Measurements from ENCODE around the gene DLG4.
A peak's percentile ranks its signal among the peaks of the same experiment; 100 is the strongest.
"Not testable (repeated sequence)": the region's sequence is repeated elsewhere in the genome, so short reads cannot be mapped to it uniquely, and the experiment has no call there.

DLG4 gene

DNA sequence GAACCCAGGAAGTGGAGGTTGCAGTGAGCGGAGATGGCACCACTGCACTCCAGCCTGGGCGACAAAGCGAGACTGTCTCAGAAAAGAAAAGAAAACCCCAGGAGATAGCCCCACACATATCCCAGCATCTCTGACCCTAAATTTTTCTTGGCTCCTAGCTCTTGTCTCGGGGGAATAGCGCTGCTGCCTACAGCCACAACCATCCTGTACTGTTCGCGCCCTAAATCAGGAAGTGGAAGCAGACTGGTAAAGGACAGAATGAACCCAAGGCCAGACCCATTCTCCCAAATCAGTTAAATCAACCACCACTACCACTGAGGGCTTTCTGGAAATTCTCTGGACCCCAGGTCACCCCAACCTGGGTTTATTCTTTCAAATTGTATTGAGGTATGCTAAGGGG is 30.2 kb upstream of the DLG4 start:
- Histone ChIP-seq H3K36me3 (ENCODE audit: control insufficient read depth in 5 of 5, insufficient read depth in 5 of 5, low read length in 5 of 5) (peaks cover 9 to 27% (median 22%) of the 10 kb centered on the region in 5 donors), H3K27ac (ENCODE audit: low read depth, low read length) (peak overlapping the region; percentile 100), H3K4me3 (ENCODE audit: low read depth in 1 of 5, low read length in 5 of 5) (peak overlapping the region; percentile 78 to 95 (median 86)), H3K9ac (ENCODE audit: low read length in 5 of 5) (peak overlapping the region; percentile 87 to 94 (median 90)), H3K4me1 (ENCODE audit: control insufficient read depth in 5 of 5, insufficient read depth in 5 of 5, low read length in 5 of 5) (peaks cover 13 to 39% (median 37%) of the 10 kb centered on the region in 5 donors), H3K27me3 (ENCODE audit: control insufficient read depth in 5 of 5, insufficient read depth in 4 of 5, low read length in 5 of 5) (no peaks in the 10 kb centered on the region), H3K9me3 (ENCODE audit: control insufficient read depth in 5 of 5, low read length in 5 of 5) (no peaks in the 10 kb centered on the region)

DNA sequence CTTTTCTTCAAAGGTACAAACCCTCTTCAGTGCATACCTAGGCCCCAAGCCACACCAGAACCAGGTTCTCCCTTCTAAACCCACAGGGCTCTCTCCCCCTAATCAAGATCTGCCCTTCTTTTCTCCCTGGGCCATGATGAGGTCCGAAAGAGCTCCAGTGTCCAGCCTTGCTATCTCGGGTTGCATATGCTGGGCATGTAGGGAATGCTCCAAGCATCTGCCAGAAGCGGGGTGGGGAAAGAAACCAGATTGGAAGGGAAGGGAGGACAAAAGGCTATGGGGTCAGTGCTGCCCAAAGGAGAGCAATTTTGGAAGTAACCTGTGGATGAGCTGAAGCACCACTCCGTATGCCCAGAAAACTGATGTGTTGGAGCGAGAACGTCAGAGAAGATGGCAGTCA is 29.6 kb upstream of the DLG4 start:
- Histone ChIP-seq H3K9ac (ENCODE audit: low read length in 5 of 5) (peak overlapping the region in 3 of 5 donors; percentile 19 to 37 (median 26)), H3K9me3 (ENCODE audit: control insufficient read depth in 5 of 5, low read length in 5 of 5) (no peaks in the 10 kb centered on the region), H3K27me3 (ENCODE audit: control insufficient read depth in 5 of 5, insufficient read depth in 4 of 5, low read length in 5 of 5) (no peaks in the 10 kb centered on the region), H3K4me3 (ENCODE audit: low read depth in 1 of 5, low read length in 5 of 5) (no peak overlapping the region), H3K27ac (ENCODE audit: low read depth, low read length) (peak overlapping the region; percentile 100), H3K36me3 (ENCODE audit: control insufficient read depth in 5 of 5, insufficient read depth in 5 of 5, low read length in 5 of 5) (peaks cover 6 to 27% (median 21%) of the 10 kb centered on the region in 5 donors), H3K4me1 (ENCODE audit: control insufficient read depth in 5 of 5, insufficient read depth in 5 of 5, low read length in 5 of 5) (peaks cover 13 to 39% (median 37%) of the 10 kb centered on the region in 5 donors)

DNA sequence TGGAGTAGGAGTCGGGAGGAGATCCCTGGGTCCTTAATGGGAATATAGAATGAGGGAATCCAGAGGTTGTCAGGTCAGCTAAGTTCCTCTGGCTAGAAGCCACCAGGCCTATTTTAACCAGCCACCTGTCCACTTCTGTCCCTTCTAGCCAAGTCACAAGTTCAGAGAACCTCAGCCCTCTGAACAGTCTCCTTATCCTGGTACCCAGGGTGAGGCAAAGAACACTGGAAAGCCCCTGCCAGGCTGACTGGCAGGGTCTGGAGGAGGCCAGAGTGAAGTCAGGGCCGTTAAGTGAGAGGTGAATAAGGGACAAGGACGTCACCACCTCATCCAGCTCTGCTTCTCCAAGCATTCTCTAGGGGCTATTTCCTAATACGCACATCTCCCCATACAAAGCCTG is 29.2 kb upstream of the DLG4 start:
- H3K27me3 ChIP-seq (ENCODE audit: control insufficient read depth in 5 of 5, insufficient read depth in 4 of 5, low read length in 5 of 5) = no peaks in the 10 kb centered on the region
- H3K36me3 ChIP-seq (ENCODE audit: control insufficient read depth in 5 of 5, insufficient read depth in 5 of 5, low read length in 5 of 5) = peaks cover 3 to 28% (median 24%) of the 10 kb centered on the region in 5 donors
- no peaks in the 10 kb centered on the region for H3K9me3 ChIP-seq (ENCODE audit: control insufficient read depth in 5 of 5, low read length in 5 of 5)
- no peak overlapping the region for H3K4me3 ChIP-seq (ENCODE audit: low read depth in 1 of 5, low read length in 5 of 5)
- peaks cover 13 to 39% (median 37%) of the 10 kb centered on the region in 5 donors for H3K4me1 ChIP-seq (ENCODE audit: control insufficient read depth in 5 of 5, insufficient read depth in 5 of 5, low read length in 5 of 5)
- peak overlapping the region; percentile 100 for H3K27ac ChIP-seq (ENCODE audit: low read depth, low read length)
- H3K9ac ChIP-seq (ENCODE audit: low read length in 5 of 5) = peak overlapping the region in 2 of 5 donors; percentile 26 to 41

DNA sequence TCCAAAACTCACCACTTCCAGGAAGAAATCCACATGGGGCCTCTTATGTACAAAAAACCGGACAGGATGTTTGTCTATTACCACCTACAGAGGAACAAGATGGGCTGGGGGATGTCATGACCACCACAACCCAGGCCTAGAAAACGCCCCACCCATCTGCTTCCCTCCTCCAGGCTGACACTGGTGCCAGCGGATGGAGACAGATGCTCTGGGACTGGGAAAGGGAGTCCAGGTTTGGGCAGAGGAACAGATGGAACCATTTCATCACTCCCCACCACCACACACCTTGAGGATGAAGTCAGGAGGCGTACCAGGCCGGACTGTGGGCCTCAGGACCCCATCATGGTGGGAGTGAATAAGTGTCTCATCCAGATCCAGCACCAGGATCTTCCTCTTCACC is 27.1 kb upstream of the DLG4 start:
- Histone ChIP-seq H3K4me3 (ENCODE audit: low read depth in 1 of 5, low read length in 5 of 5) (no peak overlapping the region), H3K9me3 (ENCODE audit: control insufficient read depth in 5 of 5, low read length in 5 of 5) (no peaks in the 10 kb centered on the region), H3K9ac (ENCODE audit: low read length in 5 of 5) (no peak overlapping the region), H3K27me3 (ENCODE audit: control insufficient read depth in 5 of 5, insufficient read depth in 4 of 5, low read length in 5 of 5) (no peaks in the 10 kb centered on the region), H3K36me3 (ENCODE audit: control insufficient read depth in 5 of 5, insufficient read depth in 5 of 5, low read length in 5 of 5) (peaks cover 3 to 30% (median 24%) of the 10 kb centered on the region in 5 donors), H3K27ac (ENCODE audit: low read depth, low read length) (no peak overlapping the region), H3K4me1 (ENCODE audit: control insufficient read depth in 5 of 5, insufficient read depth in 5 of 5, low read length in 5 of 5) (peaks cover 11 to 39% (median 36%) of the 10 kb centered on the region in 5 donors)

DNA sequence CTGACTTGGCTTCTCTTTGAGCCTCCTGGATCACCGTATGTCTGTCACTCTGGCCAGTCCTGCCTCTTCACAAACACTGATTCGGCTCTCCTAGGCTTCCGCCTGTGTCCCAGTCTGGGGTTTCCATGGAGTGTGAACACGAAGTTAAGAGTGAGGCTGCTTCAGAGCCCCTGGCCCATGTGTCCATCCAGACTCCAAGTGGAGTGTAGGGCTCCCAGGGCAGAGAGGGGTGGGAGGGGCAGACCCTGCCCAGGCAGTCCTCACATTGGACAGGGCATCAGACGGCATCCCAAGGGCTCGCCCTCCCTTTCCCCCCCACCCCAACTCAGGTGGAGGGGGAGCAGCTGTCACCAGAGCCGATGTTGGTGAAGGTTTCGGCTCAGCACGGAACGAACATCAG is 24.2 kb upstream of the DLG4 start:
- Histone ChIP-seq H3K4me1 (ENCODE audit: control insufficient read depth in 5 of 5, insufficient read depth in 5 of 5, low read length in 5 of 5) (peaks cover 11 to 38% (median 35%) of the 10 kb centered on the region in 5 donors), H3K27ac (ENCODE audit: low read depth, low read length) (peak overlapping the region; percentile 99), H3K9ac (ENCODE audit: low read length in 5 of 5) (peak overlapping the region in 3 of 5 donors; percentile 51 to 95 (median 81)), H3K36me3 (ENCODE audit: control insufficient read depth in 5 of 5, insufficient read depth in 5 of 5, low read length in 5 of 5) (peaks cover 3 to 42% (median 34%) of the 10 kb centered on the region in 5 donors)
- H3K4me3 ChIP-seq (ENCODE audit: low read depth in 1 of 5, low read length in 5 of 5); H3K27me3 ChIP-seq (ENCODE audit: control insufficient read depth in 5 of 5, insufficient read depth in 4 of 5, low read length in 5 of 5); H3K9me3 ChIP-seq (ENCODE audit: control insufficient read depth in 5 of 5, low read length in 5 of 5): not testable (repeated sequence)

DNA sequence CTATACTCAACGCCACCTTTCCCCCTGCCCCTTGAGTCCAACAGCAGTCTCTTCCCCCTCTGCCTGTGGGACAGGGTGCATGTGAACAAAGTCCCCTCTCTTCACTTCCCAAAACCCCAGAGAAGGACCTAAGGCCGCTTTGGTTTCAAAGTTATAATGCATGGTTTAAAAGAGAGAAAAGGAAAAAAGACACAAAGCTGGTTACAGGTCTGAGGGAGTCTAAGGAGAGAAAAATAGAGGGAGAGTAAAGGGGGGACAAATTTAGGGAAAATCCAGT is 23.8 kb upstream of the DLG4 start:
- Histone ChIP-seq H3K9me3 (ENCODE audit: control insufficient read depth in 5 of 5, low read length in 5 of 5) (no peaks in the 10 kb centered on the region), H3K9ac (ENCODE audit: low read length in 5 of 5) (peak overlapping the region; percentile 81 to 96 (median 94)), H3K27me3 (ENCODE audit: control insufficient read depth in 5 of 5, insufficient read depth in 4 of 5, low read length in 5 of 5) (no peaks in the 10 kb centered on the region), H3K27ac (ENCODE audit: low read depth, low read length) (peak overlapping the region; percentile 99), H3K4me1 (ENCODE audit: control insufficient read depth in 5 of 5, insufficient read depth in 5 of 5, low read length in 5 of 5) (peaks cover 11 to 38% (median 31%) of the 10 kb centered on the region in 5 donors), H3K36me3 (ENCODE audit: control insufficient read depth in 5 of 5, insufficient read depth in 5 of 5, low read length in 5 of 5) (peaks cover 3 to 42% (median 34%) of the 10 kb centered on the region in 5 donors), H3K4me3 (ENCODE audit: low read depth in 1 of 5, low read length in 5 of 5) (peak overlapping the region; percentile 61 to 98 (median 96))

DNA sequence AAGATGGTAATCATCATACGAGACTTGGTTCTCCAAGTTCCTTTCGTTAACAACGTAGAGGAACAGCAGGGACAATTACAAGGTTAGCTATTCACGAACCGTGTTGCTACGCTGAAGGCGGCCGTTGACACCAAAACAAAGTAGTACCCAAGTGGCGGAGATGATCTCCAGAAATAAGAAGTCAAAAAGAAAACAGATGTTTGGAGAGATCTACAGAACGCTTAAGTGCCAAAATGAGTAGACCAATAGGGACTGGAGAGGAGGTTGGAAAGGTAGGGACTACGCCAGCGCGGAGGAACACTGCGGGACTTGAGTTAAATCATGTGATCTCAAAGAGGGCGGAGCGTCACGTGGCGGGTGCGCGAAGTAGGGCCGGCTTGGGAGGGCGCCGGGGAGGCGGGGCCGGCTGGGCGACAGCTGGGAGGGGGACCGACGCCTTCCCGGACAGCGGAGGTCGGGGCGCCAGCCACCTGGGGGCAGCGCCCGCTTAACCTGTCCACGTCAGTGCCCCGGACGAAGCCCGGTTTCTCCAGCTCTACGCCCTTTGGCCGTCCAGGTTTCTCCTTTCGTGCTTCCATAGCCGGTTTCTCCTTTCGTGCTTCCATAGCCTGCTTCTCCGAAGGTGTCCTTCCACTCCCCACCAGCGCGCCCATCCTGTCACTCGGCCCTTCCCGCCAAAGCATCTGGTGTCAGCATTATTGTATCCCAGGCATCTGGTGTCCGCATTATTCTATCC is 23.2 kb upstream of the DLG4 start:
- Histone ChIP-seq H3K9me3 (ENCODE audit: control insufficient read depth in 5 of 5, low read length in 5 of 5) (no peaks in the 10 kb centered on the region), H3K4me1 (ENCODE audit: control insufficient read depth in 5 of 5, insufficient read depth in 5 of 5, low read length in 5 of 5) (peaks cover 11 to 38% (median 31%) of the 10 kb centered on the region in 5 donors), H3K27ac (ENCODE audit: low read depth, low read length) (peak overlapping the region; percentile 99), H3K27me3 (ENCODE audit: control insufficient read depth in 5 of 5, insufficient read depth in 4 of 5, low read length in 5 of 5) (no peaks in the 10 kb centered on the region), H3K9ac (ENCODE audit: low read length in 5 of 5) (peak overlapping the region; percentile 91 to 97 (median 95)), H3K4me3 (ENCODE audit: low read depth in 1 of 5, low read length in 5 of 5) (peak overlapping the region; percentile 61 to 98 (median 96)), H3K36me3 (ENCODE audit: control insufficient read depth in 5 of 5, insufficient read depth in 5 of 5, low read length in 5 of 5) (peaks cover 3 to 42% (median 34%) of the 10 kb centered on the region in 5 donors)

DNA sequence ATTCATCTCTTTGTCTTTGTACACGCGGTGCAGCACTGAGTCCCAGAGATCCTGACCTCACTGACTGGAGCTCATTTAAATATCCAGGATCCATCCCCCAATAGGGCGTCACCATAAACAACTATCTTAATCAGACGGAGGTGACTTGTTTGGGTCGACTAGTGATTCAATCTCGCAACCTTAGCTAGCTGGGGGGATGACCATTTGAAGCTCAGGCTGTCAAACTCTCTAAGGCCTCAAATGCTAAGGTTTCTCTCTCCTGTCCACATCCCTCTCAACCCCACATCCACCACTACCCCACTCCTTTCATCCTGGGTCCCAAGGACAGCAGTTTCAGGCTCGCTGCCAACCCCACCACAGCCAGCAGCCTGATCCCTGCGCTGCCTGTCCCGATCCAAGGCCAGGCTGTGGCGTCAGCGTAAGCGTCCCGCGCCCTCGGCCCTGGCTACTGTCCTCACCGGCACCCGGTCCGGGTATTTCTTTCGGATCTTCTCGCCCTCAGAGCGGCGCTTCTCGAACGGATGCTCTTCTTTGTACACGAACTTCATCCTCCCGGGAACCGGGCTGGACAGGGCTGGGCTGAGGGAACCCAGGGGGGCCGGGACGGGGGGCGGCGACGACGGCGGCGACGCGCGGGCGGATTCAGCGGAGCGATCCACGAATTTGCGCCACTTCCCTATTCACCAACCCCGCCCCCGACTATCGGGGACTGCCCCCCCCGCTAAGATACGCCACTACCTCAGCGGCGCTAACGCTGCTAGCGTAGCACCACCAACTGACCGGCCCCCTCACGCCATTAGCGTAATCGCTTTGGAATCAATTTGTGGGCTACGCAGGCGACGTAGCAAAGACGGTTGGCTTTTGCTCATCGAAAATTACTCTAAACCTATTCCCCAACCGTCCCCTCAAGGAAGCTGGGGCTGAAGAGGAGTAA is 22.4 kb upstream of the DLG4 start, which contains the start of gene GABARAP:
Gene GABARAP (minus strand): TSS at position 667 of the 934 bp plus-strand sequence. CDS start 119 bp downstream, at position 548.
- Histone ChIP-seq H3K4me1 (ENCODE audit: control insufficient read depth in 5 of 5, insufficient read depth in 5 of 5, low read length in 5 of 5) (peaks cover 14 to 43% (median 36%) of the 10 kb centered on the region in 5 donors), H3K9me3 (ENCODE audit: control insufficient read depth in 5 of 5, low read length in 5 of 5) (no peaks in the 10 kb centered on the region), H3K9ac (ENCODE audit: low read length in 5 of 5) (peak within 1 kb of the TSS; percentile 94 to 98 (median 96)), H3K27me3 (ENCODE audit: control insufficient read depth in 5 of 5, insufficient read depth in 4 of 5, low read length in 5 of 5) (no peaks in the 10 kb centered on the region), H3K27ac (ENCODE audit: low read depth, low read length) (peak within 1 kb of the TSS; percentile 99), H3K4me3 (ENCODE audit: low read depth in 1 of 5, low read length in 5 of 5) (peak within 1 kb of the TSS; percentile 94 to 98 (median 96)), H3K36me3 (ENCODE audit: control insufficient read depth in 5 of 5, insufficient read depth in 5 of 5, low read length in 5 of 5) (peaks cover 3 to 41% (median 34%) of the 10 kb centered on the region in 5 donors)

DNA sequence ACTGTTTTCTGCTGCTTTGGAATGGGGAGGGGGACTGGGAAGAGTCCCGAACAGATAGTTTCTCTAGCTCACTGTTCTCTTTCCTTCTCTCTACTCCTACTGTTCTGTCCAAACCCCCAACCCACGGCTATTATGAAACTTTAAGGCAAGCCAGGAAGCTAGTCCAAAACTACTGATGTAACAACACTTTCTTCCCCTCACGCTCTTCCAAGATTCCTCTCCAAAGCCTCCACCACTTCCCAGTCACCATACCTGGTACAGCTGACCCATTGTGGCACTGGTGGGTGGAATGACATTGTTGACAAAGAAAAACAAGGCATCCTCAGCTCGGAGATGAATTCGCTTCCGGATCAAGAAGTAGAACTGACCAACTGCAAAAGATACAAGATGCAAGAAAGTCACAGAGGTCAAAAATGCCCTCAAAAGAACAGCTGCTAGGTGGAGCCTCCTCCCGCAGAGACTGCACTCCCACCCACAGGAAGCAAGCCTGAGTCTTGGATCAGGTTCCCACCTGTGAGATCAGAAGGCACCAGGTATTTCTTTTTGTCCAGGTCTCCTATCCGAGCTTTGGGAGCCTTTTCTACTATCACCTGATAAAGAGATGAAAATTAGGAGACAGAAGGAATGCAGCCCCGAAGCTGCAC is 21.6 kb upstream of the DLG4 start:
- Histone ChIP-seq H3K9me3 (ENCODE audit: control insufficient read depth in 5 of 5, low read length in 5 of 5) (no peaks in the 10 kb centered on the region), H3K27ac (ENCODE audit: low read depth, low read length) (peak overlapping the region; percentile 99), H3K9ac (ENCODE audit: low read length in 5 of 5) (peak overlapping the region; percentile 94 to 98 (median 96)), H3K27me3 (ENCODE audit: control insufficient read depth in 5 of 5, insufficient read depth in 4 of 5, low read length in 5 of 5) (no peaks in the 10 kb centered on the region), H3K4me3 (ENCODE audit: low read depth in 1 of 5, low read length in 5 of 5) (peak overlapping the region; percentile 94 to 98 (median 96)), H3K36me3 (ENCODE audit: control insufficient read depth in 5 of 5, insufficient read depth in 5 of 5, low read length in 5 of 5) (peaks cover 0 to 39% (median 32%) of the 10 kb centered on the region in 5 donors), H3K4me1 (ENCODE audit: control insufficient read depth in 5 of 5, insufficient read depth in 5 of 5, low read length in 5 of 5) (peaks cover 14 to 49% (median 39%) of the 10 kb centered on the region in 5 donors)
